T47D (cell line): ENCODE data around the gene TRAPPC5.

Experiments used
- DNase-seq, 2 experiments: peaks; one replicate each; pipeline versions ENCODE4 v3.0.0 to v3.0.0-alpha.2; 2011 to 2012; ENCODE audit warnings: low read depth in 1 of 2, low spot score in 1 of 2
- JUND ChIP-seq: IDR thresholded peaks from 2 replicates; pipeline ENCODE4 v1.6.1; 2012; ENCODE audit warnings: low read depth
- in situ Hi-C: cut with HindIII; loops from 2 replicates; pipeline ENCODE4 v1.10.0; 2016; ENCODE audit warnings: low sequenced_read_pairs, low pct_unique_long_range_greater_than_20kb

TRAPPC5 gene

DNA sequence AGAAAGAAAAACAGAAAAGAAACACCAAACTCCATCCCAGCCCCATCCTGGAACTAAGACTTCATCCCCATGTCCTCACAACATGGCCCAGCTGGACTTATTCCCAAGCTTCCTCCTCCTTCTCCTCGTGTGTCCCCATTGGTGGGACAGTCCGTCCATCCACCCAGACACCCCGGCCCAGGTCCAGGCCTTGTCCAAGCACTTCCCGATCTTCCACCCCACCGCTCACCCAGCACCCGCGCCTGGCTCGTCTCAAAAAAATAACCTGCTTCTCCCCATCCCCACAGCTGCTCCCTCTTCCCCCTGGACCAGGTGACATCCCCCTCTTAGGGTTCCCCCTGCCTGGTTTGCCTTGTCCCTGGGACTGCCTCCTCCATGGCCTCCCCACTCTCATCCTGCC, 22.7 kb downstream of the TRAPPC5 start:
- peak in 1 of 2 experiments; percentile 30 for DNase-seq
- in situ Hi-C loops, result no loop called here
- no peak for TF ChIP-seq JUND

DNA sequence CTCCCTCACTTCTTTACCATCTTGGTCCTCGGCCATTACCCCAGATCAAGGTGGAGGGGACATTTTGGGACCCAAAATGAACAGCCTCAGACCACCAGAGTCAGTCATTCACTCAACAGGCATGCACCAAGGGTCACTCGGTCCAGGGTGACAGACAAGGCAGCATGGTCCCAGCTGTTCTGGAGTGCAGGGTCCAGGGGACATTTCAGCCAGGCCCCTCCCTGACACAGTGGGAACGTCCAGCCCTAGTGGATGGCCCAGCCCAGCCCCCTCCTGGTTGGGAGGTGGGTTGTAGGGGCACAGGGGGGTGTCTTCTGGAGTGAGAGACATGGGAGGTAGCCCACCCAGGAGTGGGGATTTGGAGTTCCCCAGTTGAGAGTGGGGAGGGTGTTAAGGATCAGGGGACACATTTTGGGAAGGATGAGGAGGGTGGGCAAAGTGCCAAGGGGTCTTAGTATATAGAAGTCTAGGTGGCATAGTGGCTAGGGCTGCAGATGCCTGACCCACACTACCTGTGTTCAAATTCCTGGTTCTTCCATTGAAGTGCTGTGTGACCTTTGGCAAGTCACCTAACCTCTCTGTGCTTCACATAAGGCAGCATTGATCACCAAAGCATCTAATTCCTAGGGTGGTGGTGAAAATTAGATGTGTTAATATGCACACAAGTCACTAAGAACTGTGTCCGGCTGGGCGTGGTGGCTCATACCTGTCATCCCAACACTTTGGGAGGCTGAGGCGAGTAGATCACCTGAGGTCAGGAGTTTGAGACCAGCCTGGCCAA, 23.8 kb downstream of the TRAPPC5 start:
- in situ Hi-C loops, result no loop called here

DNA sequence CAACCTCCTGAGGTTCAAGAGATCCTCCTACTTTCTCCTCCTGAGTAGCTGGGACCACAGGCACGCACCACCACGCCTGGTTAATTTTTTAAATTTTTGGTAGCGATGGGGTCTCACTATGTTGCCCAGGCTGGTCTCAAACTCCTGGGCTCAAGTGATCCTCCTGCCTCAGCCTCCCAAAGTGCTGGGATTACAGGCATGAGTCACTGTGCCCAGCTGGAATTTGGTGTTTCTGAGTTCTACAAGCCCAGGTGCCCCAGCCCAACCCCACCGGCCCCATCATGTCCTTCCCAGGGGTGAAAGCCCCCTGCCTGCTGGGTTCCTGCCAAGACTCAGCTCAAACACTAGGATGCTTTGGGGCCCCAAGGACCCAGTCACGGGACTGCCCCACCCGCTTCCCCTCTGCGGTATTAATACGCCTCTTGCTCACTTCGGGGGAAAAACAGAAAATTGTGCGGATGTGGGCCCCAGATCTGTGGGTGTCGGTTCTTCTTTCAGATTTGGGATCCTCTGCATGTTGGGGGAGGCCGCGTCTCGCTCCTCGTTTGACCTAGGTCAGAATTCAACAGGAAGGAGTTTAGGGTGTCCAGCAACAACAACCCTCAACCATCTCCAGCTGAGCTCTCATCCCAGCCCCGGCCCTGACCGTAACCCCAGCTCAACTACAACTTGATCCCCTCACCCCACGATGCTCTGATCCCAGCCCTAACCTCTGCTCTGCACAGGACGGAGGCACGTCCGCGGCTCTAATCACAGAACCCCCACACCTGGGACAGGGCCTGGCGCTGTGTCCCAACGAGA, 25.0 kb downstream of the TRAPPC5 start:
- TF ChIP-seq JUND, result no peak
- in situ Hi-C loops, result no loop called here
- DNase-seq, result no peak

More for the DNA sequence above, 23.8 kb downstream of the TRAPPC5 start:
- DNase-seq, result no peak
- no peak for TF ChIP-seq JUND

DNA sequence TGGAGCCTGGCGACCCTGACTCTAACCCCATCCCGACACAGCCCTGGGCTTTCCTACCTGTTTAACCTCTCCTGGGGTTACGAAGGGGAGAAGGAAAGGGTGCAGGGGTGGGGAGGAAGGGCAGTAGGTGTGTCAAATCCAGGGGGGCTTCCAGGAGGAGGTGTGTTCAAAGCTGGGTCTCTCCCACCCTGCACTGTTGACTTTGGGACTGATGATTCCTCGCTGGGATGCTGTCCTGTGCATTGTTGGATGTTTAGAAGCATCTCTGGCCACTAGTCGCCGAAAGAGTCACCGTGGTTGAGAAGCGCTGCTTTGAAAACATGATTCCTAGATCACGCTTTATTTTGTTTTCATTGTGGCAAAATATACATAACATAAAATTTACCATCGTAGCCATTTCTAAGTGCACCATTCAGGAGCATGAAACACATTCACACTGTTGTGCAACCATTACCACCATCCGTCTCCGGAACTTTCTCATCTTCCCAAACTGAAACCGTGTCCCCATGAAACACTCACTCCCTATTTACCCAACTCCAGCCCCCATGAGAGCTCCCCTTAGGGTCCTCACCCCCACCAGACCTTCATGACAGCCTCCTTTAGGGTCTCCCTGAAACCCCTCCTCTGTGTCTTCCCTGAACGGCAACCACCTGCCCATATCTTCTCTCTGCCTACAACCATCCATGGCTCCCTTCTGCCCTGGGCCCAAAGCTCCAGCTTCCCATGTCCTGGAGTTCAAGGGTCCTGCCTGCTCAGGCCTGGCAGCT, 25.7 kb downstream of the TRAPPC5 start:
- no peak for DNase-seq
- TF ChIP-seq JUND, result no peak
- in situ Hi-C loops, result no loop called here

DNA sequence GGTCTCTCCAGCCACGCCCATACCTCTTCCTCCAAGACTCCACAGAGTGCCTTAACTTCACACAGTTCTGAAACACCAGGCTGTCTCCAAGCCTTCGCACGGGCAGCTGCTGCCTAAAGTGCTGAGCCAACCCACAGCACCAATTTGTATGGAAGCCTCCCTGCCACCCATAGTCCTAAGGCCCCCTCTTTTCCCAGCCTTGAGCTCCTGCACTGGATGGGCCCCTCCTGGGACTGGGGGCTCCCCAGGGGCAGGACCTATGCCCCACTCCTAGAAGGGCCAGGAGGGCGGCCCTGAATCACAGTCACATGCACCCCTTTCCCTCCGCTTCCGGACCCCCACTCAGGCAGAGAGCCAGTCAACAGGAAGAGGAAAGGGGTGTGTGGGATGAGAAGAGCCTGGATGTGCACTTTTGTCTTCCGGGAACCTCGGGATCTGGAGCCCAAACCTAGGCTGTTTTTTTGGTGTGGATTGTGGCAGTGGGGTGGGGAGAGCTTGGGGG, 26.4 kb downstream of the TRAPPC5 start:
- TF ChIP-seq JUND, result no peak
- no peak for DNase-seq
- in situ Hi-C loops, result no loop called here

DNA sequence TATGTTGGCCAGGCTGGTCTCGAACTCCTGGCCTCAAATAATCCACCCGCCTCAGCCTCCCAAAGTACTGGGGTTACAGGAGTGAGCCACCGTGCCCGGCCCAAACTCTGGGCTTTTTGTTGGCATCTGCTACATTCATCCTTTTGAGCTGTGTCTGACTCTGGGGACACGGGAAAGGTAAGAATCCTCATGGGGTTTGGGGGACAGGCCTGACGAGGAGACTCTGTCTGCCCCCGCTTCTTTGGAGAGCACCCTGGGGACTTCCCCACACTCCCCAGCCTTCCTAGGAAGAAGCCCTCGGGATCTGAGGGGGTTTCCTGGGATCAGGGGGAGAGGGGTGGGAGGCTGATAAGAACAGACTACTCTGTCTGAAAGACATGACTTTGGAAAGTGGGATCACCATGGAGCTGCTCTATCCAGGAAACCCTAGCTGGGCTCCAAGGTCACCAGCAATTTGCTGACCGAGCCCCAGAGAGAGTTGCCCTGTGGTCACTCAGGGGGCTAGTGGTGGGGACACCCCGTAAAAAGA, 29.4 kb downstream of the TRAPPC5 start:
- TF ChIP-seq JUND, result no peak
- DNase-seq, result no peak
- in situ Hi-C loops, result no loop called here

DNA sequence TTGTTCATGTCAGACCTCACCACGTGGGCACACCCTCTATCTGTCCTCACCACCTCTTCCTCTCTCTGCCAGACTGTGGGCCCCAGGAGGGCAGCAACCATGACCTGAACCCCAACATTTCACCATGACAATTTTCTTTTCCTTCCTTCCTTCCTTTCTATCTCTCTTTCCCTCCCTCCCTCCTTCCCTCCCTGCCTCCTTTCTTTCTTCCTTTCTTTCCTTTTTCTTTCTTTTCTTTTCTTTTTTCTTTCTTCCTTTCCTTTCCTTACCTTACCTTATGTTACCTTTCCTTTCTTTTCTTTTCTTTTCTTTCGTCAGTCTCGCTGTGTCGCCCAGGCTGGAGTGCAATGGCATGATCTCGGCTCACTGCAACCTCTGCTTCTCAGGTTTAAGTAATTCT, 30.0 kb downstream of the TRAPPC5 start:
- in situ Hi-C loops, result no loop called here
- no peak for TF ChIP-seq JUND
- no peak for DNase-seq

DNA sequence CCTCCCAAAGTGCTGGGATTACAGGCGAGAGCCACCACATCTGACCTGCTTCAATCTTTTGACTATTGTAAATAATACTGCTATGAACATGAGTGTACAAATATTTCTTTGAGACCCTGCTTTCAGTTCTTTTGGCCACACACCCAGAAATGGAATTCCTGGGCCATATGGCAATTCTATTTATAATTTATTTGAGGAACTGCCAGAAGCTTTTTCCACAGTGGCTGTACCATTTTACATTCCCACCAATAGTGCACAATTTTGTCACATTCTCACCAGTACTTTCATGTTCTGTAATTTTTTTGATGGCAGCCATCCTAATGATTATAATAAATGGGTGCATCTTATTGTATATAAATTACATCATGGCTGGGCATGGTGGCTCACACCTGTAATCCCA, 35.0 kb downstream of the TRAPPC5 start:
- no peak for DNase-seq
- in situ Hi-C loops, result no loop called here

DNA sequence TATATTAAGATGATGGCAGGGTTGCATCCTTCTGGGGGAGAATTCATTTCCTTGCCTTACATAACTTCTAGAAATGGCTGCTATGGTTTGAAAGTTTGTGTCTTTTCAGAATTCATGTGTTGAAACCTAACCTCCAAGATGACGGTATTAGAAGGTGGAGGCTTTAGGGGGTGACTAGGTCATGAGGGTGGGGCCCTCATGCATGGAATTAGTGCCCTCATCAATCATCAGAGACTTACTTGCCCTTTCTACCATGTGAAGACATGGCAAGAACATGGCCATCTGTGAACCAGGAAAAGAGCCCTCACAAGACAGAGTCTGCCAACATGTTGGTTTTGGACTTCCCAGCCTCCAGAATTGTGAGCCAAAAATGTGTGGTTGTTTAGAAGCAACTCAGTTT, 36.1 kb downstream of the TRAPPC5 start:
- in situ Hi-C loops, result no loop called here
- no peak for DNase-seq
- no peak for TF ChIP-seq JUND

More for the DNA sequence above, 35.0 kb downstream of the TRAPPC5 start:
- TF ChIP-seq JUND, result no peak

DNA sequence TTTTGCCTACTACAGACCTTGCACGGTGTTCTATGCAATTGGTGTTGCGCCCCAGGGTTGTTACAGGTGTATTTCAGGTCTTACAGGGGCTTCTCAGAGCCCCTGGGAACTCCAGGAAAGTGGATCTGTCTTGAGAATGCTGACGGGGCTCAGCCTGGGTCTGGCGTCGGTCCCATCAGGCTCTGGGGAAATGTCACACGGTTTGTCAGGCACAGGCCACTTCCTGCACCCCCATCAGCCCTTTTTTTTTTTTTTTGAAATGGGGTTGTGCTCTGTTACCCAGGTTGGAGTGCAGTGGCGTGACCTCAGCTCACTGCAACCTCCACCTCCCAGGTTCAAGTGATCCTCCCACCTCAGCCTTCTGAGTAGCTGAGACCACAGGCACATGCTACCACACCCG, 38.0 kb downstream of the TRAPPC5 start:
- in situ Hi-C loops, result no loop called here
- DNase-seq, result no peak
- no peak for TF ChIP-seq JUND

DNA sequence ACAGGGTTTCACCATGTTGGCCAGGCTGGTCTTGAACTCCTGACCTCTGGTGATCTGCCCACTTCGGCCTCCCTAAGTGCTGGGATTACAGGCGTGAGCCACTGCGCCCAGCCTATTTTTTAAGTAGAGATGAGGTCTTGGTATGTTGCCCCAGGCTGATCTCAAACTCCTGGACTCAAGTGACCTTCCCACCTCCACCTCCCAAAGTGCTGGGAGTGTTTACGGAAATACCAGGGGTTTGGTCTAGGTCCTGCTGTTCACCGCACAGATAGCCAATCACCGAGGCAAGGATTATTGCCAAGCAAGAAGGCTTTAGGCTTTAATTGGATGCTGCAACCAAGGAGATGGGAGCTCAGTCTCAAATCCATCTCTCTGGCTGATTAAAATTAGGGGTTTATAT, 39.7 kb downstream of the TRAPPC5 start:
- in situ Hi-C loops, result no loop called here
- no peak for TF ChIP-seq JUND
- no peak for DNase-seq

DNA sequence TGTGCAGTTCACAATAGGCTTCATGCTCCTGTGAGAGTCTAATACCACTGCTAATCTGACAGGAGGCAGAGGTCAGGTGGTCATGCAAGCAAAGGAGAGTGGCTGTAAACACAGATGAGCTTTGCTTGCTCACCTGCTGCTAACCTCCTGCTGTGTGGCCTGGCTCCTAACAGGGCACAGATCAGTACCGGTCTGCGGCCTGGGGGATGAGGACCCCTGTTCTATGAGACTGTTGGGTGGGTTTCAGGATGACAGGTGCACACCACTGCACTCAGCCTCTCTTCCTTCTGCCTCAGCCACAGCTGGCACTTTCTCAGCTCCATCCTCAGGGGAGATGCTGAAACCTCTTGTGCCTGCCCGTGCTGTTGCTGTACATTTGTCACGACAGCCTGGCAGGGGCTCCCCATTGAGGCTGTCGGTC, 41.6 kb downstream of the TRAPPC5 start:
- TF ChIP-seq JUND, result no peak
- in situ Hi-C loops, result no loop called here
- DNase-seq, result no peak
